ENCODE measurements around the gene C1orf94.

Gene C1orf94

DNA sequence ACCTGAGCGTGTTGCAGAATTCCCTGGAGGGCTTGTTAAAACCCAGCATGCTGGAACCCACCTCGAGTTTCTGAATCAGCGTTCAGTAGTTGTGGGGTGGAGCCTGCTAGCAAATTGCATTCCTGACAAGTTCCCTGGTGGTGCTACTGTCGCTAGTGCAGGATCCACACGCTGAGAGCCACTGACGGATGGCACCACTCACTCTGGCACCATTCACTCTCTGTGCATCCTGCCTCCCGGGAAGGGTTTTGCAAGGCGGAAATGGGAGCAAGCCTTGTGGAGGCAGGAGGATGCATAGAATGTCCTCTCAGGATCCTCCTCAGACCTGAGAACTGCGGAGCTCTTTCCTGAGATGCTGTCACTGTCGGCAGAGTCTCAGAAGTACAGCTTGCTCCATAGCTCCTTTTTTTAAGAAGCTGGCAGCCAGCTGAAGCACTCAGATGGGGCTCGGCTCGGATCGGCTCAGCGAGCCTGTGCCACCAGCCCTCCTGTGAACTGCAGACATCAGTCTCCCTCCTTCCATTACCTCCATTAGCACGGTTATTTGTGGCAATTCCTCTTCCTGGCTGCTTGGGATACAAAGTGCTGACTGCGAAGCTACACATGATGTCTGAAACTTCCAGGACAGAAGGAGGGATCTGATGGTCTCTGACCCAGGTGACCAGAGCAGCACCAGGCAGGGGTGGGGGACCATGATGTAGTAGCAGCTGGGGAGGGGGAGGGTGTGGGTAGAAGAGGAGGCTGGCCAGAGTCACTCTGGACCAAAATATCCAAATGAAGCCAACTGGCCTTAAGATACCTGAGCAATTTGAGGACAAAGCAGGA is 89.6 kb downstream of the C1orf94 start:
- no peak overlapping the region for H3K4me3 ChIP-seq (ENCODE audit: low read length)
- TF ChIP-seq, protein P1, sequence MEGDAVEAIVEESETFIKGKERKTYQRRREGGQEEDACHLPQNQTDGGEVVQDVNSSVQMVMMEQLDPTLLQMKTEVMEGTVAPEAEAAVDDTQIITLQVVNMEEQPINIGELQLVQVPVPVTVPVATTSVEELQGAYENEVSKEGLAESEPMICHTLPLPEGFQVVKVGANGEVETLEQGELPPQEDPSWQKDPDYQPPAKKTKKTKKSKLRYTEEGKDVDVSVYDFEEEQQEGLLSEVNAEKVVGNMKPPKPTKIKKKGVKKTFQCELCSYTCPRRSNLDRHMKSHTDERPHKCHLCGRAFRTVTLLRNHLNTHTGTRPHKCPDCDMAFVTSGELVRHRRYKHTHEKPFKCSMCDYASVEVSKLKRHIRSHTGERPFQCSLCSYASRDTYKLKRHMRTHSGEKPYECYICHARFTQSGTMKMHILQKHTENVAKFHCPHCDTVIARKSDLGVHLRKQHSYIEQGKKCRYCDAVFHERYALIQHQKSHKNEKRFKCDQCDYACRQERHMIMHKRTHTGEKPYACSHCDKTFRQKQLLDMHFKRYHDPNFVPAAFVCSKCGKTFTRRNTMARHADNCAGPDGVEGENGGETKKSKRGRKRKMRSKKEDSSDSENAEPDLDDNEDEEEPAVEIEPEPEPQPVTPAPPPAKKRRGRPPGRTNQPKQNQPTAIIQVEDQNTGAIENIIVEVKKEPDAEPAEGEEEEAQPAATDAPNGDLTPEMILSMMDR (IDR thresholded peaks at IDR 0.05; ENCODE audit: insufficient read depth, low read depth, low read length, missing control alignments) = no peak
- no peak for DNase-seq (ENCODE audit: low read depth)

DNA sequence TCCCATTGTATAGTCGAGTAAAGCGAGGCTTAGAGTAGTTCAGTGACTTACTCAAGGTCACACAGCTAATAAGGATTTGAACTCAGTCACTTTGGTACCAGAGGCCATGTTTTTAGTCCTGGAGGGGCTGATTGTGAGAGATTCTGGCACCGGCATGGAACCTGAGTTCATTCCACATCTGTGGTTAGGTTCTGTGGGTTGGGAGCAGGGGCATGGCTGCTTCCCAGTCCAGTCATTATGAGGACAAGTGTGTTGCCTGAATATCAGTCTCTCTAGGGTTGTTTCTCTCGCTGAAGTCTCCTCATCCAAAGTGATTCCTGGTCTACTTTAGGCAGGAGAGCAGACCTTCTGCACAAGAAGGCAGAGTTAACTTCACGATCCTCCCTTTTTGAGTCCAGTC is 90.6 kb downstream of the C1orf94 start:
- H3K4me3 ChIP-seq (ENCODE audit: low read length) = no peak overlapping the region
- TF ChIP-seq, protein P1 (IDR thresholded peaks at IDR 0.05; ENCODE audit: insufficient read depth, low read depth, low read length, missing control alignments) = no peak
- no peak for DNase-seq (ENCODE audit: low read depth)

DNA sequence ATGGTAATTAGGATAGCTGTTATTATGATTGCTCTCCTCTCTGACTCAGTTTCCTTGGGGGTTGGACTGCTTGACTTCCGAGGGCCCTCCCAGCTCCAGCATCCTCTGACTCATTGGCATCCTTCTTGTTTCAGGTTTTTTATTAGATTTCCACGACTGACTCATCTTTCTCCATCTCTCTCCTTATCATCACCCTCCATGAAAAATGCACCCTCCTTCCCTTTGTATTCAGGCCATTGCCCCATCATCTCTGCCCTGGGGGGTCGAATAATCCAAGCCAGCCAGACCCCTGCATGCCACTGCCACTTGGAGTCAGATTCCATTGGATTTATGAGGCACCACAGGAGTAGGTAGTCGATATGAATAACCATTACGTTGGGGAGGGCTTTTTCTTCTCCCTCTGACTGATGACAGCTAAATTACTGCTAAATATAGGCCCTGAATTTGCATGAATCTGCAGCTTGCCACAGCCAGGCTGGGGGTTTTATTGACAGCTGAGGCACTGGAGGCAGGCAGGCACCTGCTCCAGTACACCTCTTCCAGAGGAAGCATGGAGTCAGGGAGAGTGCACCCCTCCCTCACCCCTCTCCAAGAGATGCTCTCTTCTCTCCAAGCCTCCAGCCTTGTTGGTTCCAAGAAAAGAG is 91.7 kb downstream of the C1orf94 start:
- no peak for DNase-seq (ENCODE audit: low read depth)
- TF ChIP-seq, protein P1 (IDR thresholded peaks at IDR 0.05; ENCODE audit: insufficient read depth, low read depth, low read length, missing control alignments) = no peak
- no peak overlapping the region for H3K4me3 ChIP-seq (ENCODE audit: low read length)
